ENCODE results near the gene CACNB3.

The CACNB3 gene

GRCh38 chr12:48788854-48789775 lies 29.2 kb upstream of the CACNB3 start, which contains the start of gene ADCY6:
Gene ADCY6 (minus strand): TSS chr12:48789089. CDS start chr12:48783434, 5,655 bp downstream.
- DNase-seq: no peak

GRCh38 chr12:48789858-48790326 lies 28.4 kb upstream of the CACNB3 start:
- DNase-seq: no peak

GRCh38 chr12:48793696-48794095 lies 24.6 kb upstream of the CACNB3 start:
- DNase-seq: no peak

GRCh38 chr12:48794870-48795269 lies 23.4 kb upstream of the CACNB3 start:
- DNase-seq: no peak

- DNase-seq: peak; percentile 79
Measured at GRCh38 chr12:48795550-48796455, 22.5 kb upstream of the CACNB3 start.

- DNase-seq: no peak
Measured at GRCh38 chr12:48796976-48797375, 21.3 kb upstream of the CACNB3 start.

GRCh38 chr12:48800457-48800856 lies 17.8 kb upstream of the CACNB3 start:
- no peak for DNase-seq

GRCh38 chr12:48800971-48801370 lies 17.3 kb upstream of the CACNB3 start:
- no peak for DNase-seq

GRCh38 chr12:48803675-48804074 lies 14.6 kb upstream of the CACNB3 start:
- DNase-seq: no peak

GRCh38 chr12:48807981-48808380 lies 10.3 kb upstream of the CACNB3 start:
- no peak for DNase-seq

- no peak for DNase-seq
Measured at GRCh38 chr12:48810903-48811431, 7.3 kb upstream of the CACNB3 start.

- no peak for DNase-seq
Measured at GRCh38 chr12:48811437-48812090, 6.7 kb upstream of the CACNB3 start.

- no peak for DNase-seq
Measured at GRCh38 chr12:48812389-48812788, 5.9 kb upstream of the CACNB3 start.

- DNase-seq: no peak
Measured at GRCh38 chr12:48813465-48814261, 4.6 kb upstream of the CACNB3 start.

- peak; percentile 44 for DNase-seq
Measured at GRCh38 chr12:48814262-48815125, 3.8 kb upstream of the CACNB3 start.

GRCh38 chr12:48815126-48816110 lies 2.9 kb upstream of the CACNB3 start:
- peak; percentile 72 for DNase-seq

GRCh38 chr12:48816143-48816854 lies 2.0 kb upstream of the CACNB3 start:
- no peak for DNase-seq

GRCh38 chr12:48818831-48819590 lies 715 bp downstream of the CACNB3 start:
- DNase-seq: no peak

All from NCI-H2107 (cell line).